Middle frontal gyrus (tissue), 1 donor: ENCODE measurements around the gene CELSR2.
"Not testable (repeated sequence)": the region's sequence is repeated elsewhere in the genome, so short reads cannot be mapped to it uniquely, and the experiment has no call there.

Experiments
- DNase-seq: peaks from one replicate; pipeline ENCODE4 v3.0.0-alpha.2; 2015; ENCODE audit warnings: low spot score; ENCODE audit errors: extremely low spot score

Gene CELSR2

DNA sequence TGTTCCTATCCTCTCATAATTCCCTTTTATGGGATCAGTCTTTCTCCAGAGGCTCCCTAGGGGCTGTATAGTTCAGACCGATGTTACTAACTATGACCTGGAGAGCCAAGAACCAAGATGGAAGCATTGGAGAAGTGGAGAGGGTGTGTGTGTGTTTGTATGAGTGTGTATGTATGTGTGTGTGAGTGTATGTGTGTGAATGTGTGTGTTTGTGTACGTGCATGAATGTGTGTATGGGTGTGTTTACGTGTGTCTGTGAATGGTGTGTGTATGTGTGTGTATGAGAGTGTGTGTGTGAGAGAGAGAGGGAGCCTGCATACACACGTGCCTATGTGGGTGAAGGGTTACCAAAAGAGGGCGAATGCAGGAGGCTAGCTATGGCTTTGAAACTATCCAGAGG, 52.5 kb downstream of the CELSR2 start:
- DNase-seq, result no peak

GRCh38 chr1:109304226-109304920, 55.0 kb downstream of the CELSR2 start:
- peak; percentile 75 for DNase-seq

DNA sequence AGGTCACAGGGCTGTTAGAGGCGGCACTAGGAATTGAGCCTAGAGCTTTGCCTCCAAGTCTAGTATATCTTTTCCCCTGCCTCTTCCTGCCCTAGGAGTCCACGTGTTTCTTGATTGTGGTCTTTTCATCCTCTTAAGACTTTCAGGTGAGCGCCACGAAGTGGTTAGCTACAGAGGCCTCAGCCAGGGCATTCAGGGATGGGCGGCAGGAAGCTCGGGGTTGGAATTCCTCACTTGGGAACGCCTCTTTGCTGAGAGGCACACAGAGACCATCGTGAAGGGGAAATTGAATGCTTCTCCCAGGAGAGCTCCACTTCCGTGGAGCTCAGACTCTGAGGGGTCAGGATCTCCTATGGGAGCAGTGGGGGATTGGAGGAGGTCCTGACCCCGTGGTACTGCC, 56.7 kb downstream of the CELSR2 start:
- not testable (repeated sequence) for DNase-seq

DNA sequence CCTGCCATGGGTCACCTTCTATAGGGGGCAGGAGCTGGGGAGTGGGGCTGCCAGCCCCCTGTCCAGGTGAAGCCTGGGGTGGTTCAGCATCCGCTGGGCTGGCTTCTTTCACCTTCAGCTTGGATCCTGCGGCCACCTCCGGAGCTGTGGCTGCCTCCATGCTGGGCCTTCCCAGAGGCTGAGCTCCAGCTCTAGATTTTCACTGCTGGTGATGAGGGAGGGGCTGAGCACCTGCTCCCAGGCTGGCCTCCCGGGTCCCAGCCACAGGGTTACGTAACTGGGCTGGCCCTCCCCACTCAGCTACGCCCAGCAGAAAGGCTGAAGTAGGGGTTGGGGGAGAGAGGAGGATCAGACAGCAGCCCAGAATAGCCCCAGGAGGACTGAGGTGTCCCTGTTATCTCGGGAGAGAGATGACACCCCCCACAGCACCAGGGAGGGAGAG, 57.5 kb downstream of the CELSR2 start, which contains the start of gene MYBPHL:
Gene MYBPHL (minus strand): TSS at position 180 of the 442 bp plus-strand sequence. CDS start 20 bp downstream, at position 160.
- DNase-seq, result no peak

- DNase-seq, result no peak
These were observed 58.1 kb downstream of the CELSR2 start for GRCh38 chr1:109307274-109308021.

DNA sequence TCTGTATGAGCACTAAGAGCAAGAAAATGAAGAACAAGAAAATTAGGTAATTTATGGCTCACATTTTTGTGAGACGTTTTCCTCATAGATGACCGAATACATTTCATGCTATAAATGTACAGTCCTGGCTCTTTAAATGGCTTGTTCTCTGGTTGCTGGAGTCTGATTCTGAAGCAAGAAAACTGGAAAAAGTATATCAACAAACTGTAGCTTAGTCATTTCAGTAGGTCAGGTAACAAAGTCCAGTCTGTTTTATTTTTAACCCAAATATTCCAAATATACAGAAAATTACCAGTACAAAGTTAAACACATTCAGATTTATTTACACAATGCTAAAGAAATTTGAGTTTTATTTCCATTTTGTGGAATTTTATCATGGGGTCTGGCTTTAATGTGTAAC, 60.0 kb downstream of the CELSR2 start:
- no peak for DNase-seq

GRCh38 chr1:109312246-109312645, 62.9 kb downstream of the CELSR2 start:
- DNase-seq, result peak; percentile 54

GRCh38 chr1:109312978-109313775, 63.8 kb downstream of the CELSR2 start:
- DNase-seq, result peak; percentile 88

DNA sequence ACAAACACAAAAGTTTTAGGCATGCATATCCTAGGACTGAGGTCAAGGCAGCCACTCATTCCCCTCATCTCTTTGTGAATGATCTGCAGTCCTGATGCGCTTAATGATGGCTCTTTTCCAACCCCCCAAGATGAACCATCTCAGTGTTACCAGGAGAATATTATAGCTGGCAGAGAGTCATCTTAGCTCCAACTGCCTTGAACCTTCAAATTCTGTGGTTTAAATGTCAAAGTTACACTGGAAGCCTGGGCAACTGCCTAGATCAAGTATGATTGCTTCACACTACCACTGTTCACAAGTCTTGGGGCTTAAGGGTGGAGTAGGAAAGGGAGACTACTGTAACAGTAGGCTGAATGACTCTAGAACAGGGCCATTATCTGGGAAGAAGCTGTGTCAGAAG, 65.5 kb downstream of the CELSR2 start:
- DNase-seq, result no peak

- DNase-seq, result no peak
These were observed 65.9 kb downstream of the CELSR2 start for GRCh38 chr1:109315288-109315687.

DNA sequence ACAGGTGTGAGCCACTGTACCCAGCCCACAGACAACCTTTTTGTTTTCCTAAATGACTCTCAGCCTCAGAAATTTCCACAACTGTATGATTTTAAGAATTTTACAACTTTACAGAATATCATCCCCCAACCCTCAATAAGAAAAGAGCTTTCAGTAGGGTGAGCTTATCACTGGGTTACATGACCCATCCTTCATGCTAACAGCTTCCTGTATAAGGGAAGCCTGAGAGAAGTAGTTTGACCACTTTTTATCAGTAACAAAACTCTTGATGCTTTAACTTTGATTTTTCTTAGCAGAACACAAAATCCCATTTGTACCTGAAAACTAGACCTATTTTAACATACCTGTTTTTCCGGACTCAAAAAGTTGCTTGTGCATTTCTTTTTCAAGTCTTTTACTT, 67.2 kb downstream of the CELSR2 start:
- DNase-seq, result no peak

GRCh38 chr1:109319114-109319513, 69.8 kb downstream of the CELSR2 start:
- DNase-seq, result no peak

DNA sequence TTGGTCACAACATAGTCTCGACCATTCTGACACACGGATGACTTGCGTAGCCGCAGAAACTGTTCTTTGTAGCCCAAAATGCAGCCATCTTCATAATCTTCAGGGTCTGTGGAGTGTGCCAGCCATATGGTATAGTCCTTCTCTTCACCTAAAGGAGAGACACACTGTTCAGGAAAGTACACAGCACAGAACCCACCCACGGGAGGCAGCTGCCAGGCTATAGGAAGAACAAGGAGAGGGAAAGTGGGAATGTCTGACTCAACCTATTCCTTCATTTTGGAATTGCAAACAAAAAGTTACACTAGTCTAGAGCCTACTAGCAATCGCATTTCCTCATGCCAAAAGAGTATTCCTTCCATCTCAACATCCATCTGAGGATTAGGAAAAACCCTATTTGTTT, 73.6 kb downstream of the CELSR2 start:
- peak; percentile 58 for DNase-seq
